HUES64 (cell line): ENCODE results near the gene FAM25A. TPM values are rescaled to one million over a fixed set of nuclear protein-coding genes. Genes with fewer than 3 reads are reported as not detected.
"Not testable (repeated sequence)": the region's sequence is repeated elsewhere in the genome, so short reads cannot be mapped to it uniquely, and the experiment has no call there.

Source experiments
- H3K27ac ChIP-seq: 2 replicates; pipeline ENCODE4 v1.7.0; 2013; ENCODE audit warnings: low read depth, low read length, inconsistent platforms
- H3K27me3 ChIP-seq: 2 replicates; pipeline ENCODE4 v1.6.1; 2013; ENCODE audit warnings: mild to moderate bottlenecking, low read length; ENCODE audit not compliant: insufficient read depth
- H3K36me3 ChIP-seq: 2 replicates; pipeline ENCODE4 v1.6.1; 2013; ENCODE audit warnings: mild to moderate bottlenecking, low read length; ENCODE audit not compliant: insufficient read depth
- H3K4me1 ChIP-seq: 2 replicates; pipeline ENCODE4 v1.6.1; 2013; ENCODE audit warnings: mild to moderate bottlenecking, low read length, moderate library complexity; ENCODE audit not compliant: insufficient read depth
- H3K4me3 ChIP-seq: 2 replicates; pipeline ENCODE4 v1.5.1; 2013; ENCODE audit warnings: mild to moderate bottlenecking, low read length, moderate library complexity
- H3K9ac ChIP-seq: 2 replicates; pipeline ENCODE4 v1.6.1; 2013; ENCODE audit warnings: mild to moderate bottlenecking, low read depth, low read length
- H3K9me3 ChIP-seq: 2 replicates; pipeline ENCODE4 v1.6.1; 2013; ENCODE audit warnings: low read depth, low read length; ENCODE audit not compliant: insufficient read depth
- WGBS: fragments of 150-250, 120-280 bp; methylation state at CpG from one replicate; pipeline ENCODE4 v1.1.7; 2013; ENCODE audit warnings: missing lambda C conversion rate; 5-methylcytosine and 5-hydroxymethylcytosine counted together
- polyA plus RNA-seq, 2 experiments: library from polyadenylated mRNA; stranded (reverse); fragments of 50-300 nt; gene quantifications; one replicate each; pipeline ENCODE4 v1.2.3, GENCODE V29; 2013

FAM25A gene
- not detected for polyA plus RNA-seq (2013, experiment 1 of 2)
- polyA plus RNA-seq (2013, experiment 2 of 2), result not detected

DNA sequence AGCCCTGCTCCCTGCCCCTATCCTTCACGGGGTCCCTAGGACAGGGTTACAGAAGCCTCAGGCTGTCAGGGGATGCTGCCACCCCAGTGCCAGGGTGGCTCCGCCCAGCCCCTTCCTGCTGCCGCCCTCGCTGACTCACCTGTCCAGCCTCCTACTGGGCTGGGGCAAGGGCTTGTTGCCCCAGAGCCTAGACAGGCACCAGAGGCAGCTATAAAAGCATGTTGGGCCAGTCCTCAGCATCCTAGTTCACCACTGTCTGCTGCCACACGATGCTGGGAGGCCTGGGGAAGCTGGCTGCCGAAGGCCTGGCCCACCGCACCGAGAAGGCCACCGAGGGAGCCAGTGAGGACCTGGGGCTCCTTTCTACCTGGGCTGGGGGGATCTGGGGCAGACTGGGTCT lies at the start of gene FAM25A:
FAM25A (plus strand) TSS at position 239 of the 400 bp plus-strand sequence; CDS start at position 270, 31 bp downstream.
- H3K9ac ChIP-seq, H3K4me1 ChIP-seq, H3K9me3 ChIP-seq, H3K27ac ChIP-seq, H3K4me3 ChIP-seq, H3K27me3 ChIP-seq, H3K36me3 ChIP-seq: not testable (repeated sequence)
- 92% methylated on average over 9 of the region's 9 CpGs for WGBS

DNA sequence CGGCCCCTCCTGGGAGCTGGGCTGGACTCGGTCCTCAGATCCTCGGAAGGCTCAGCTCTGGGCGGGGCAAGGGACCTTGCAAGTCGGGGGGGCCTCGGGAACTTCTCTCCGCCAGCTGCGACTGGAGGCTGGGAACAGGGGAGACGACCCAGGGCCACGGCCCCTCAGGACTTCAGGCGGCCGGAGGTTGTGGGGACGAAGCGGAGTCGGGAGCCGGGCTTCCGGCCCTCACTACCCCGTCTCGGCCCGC lies 49.2 kb upstream of the FAM25A start:
- H3K4me3 ChIP-seq, result peak overlapping the region; percentile 61
- peak overlapping the region; percentile 73 for H3K9ac ChIP-seq
- H3K4me1 ChIP-seq, result peaks cover 13% of the 10 kb centered on the region
- peaks cover 27% of the 10 kb centered on the region for H3K27me3 ChIP-seq
- no peaks in the 10 kb centered on the region for H3K36me3 ChIP-seq
- H3K9me3 ChIP-seq, result no peaks in the 10 kb centered on the region
- peak overlapping the region; percentile 45; the same call in 1 of the 2 replicates for H3K27ac ChIP-seq
- WGBS, result under 1% methylated on average over 20 of the region's 20 CpGs

DNA sequence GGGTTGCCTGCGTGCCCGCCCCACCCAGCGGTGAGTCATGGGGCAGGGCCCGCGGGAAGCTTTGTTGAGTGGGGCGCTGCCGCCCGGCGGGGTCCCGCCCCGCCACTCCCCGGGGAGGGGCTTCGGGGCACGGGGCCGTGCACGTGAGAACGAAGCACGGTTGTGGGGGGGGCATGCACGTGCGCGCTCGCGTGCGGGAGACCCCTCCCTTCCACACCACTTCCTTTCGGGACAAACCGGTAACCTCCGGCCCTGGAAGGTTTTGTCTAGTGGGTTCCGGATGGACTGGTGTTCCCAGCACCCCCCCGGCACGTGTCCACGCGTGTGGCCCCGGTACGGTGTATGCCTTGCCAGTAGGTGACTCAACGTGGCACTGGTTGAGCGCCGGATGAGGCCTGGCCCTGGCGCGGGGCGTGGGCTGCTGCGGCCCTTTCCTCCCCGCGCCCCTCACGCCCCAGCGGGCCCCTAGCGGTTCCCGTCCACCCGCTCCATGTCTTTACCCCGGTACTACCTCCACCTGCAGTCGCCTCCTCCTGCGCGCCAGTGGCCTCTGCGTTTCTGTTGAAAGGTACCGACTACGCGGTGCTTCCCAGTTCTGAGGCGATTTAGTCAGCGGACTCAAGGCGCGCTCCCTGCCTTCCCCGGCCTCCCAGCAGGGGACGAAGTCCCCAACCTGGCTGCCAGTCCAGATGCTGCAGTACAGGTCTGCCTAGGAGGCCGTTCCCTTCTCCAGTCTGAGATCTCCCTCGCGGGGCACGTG lies 48.7 kb upstream of the FAM25A start:
- H3K4me1 ChIP-seq, result peaks cover 10% of the 10 kb centered on the region
- WGBS, result 4% methylated on average over 56 of the region's 66 CpGs
- peak overlapping the region; percentile 61 for H3K4me3 ChIP-seq

GRCh38 chr10:86972613-86973380 lies 47.3 kb upstream of the FAM25A start:
- Histone ChIP-seq H3K4me3 (no peak overlapping the region), H3K9ac (no peak overlapping the region), H3K27ac (no peak overlapping the region), H3K27me3 (peaks cover 27% of the 10 kb centered on the region), H3K9me3 (no peaks in the 10 kb centered on the region), H3K36me3 (no peaks in the 10 kb centered on the region), H3K4me1 (peaks cover 6% of the 10 kb centered on the region)
- 84% methylated on average over 11 of the region's 11 CpGs for WGBS

More for the DNA sequence above, 48.7 kb upstream of the FAM25A start:
- H3K9me3 ChIP-seq, result no peaks in the 10 kb centered on the region
- H3K27me3 ChIP-seq, result peaks cover 27% of the 10 kb centered on the region
- H3K27ac ChIP-seq, result peak overlapping the region; percentile 45; the same call in 1 of the 2 replicates
- peak overlapping the region; percentile 73 for H3K9ac ChIP-seq
- H3K36me3 ChIP-seq, result no peaks in the 10 kb centered on the region

- Histone ChIP-seq H3K4me1 (peaks cover 6% of the 10 kb centered on the region), H3K36me3 (no peaks in the 10 kb centered on the region), H3K9me3 (no peaks in the 10 kb centered on the region), H3K27me3 (peaks cover 27% of the 10 kb centered on the region), H3K4me3 (no peak overlapping the region), H3K27ac (no peak overlapping the region), H3K9ac (no peak overlapping the region)
- WGBS, result 96% methylated on average over 7 of the region's 7 CpGs
These were observed 45.6 kb upstream of the FAM25A start for GRCh38 chr10:86974484-86974883.

- peaks cover 3% of the 10 kb centered on the region for H3K4me1 ChIP-seq
- H3K9me3 ChIP-seq, result no peaks in the 10 kb centered on the region
- no peak overlapping the region for H3K4me3 ChIP-seq
- no peaks in the 10 kb centered on the region for H3K36me3 ChIP-seq
- no peak overlapping the region for H3K9ac ChIP-seq
- peaks cover 20% of the 10 kb centered on the region for H3K27me3 ChIP-seq
- WGBS, result 99% methylated on average over 5 of the region's 5 CpGs
- no peak overlapping the region for H3K27ac ChIP-seq
These were observed 43.6 kb upstream of the FAM25A start for GRCh38 chr10:86976362-86977056.

DNA sequence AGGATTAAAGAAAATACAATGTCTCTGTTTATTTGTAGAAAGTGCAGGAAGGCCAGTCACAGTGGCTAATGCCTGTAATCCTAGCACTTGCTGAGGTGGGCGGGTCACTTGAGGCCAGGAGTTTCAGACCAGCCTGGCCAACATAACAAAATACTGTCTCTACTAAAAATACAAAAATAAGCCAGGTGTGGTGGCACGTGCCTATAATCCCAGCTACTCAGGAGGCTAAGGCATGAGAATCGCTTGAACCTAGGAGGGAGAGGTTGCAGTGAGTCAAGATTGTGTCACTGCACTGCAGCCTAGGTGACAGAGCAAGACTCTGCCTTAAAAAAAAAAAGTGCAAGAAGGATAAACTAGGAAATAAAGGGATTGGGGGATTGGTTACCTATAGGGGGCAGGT lies 41.6 kb upstream of the FAM25A start:
- H3K9ac ChIP-seq, H3K27me3 ChIP-seq, H3K9me3 ChIP-seq, H3K4me3 ChIP-seq, H3K36me3 ChIP-seq, H3K27ac ChIP-seq, H3K4me1 ChIP-seq: not testable (repeated sequence)
- 68% methylated on average over 3 of the region's 3 CpGs for WGBS

GRCh38 chr10:86979296-86979818 lies 40.7 kb upstream of the FAM25A start:
- Histone ChIP-seq H3K4me3 (no peak overlapping the region), H3K9me3 (no peaks in the 10 kb centered on the region), H3K27me3 (no peaks in the 10 kb centered on the region), H3K4me1 (no peaks in the 10 kb centered on the region), H3K36me3 (no peaks in the 10 kb centered on the region), H3K27ac (no peak overlapping the region), H3K9ac (no peak overlapping the region)
- WGBS, result 68% methylated on average over 4 of the region's 4 CpGs

- Histone ChIP-seq H3K27me3 (no peaks in the 10 kb centered on the region), H3K4me1 (no peaks in the 10 kb centered on the region), H3K36me3 (no peaks in the 10 kb centered on the region), H3K9ac (0 out of 2 replicates have a peak overlapping the region, but pooled peaks have one; percentile 19), H3K9me3 (no peaks in the 10 kb centered on the region), H3K4me3 (no peak overlapping the region), H3K27ac (no peak overlapping the region)
- WGBS, result 62% methylated on average over 3 of the region's 3 CpGs
These were observed 40.1 kb upstream of the FAM25A start for GRCh38 chr10:86979977-86980448.

- not testable (repeated sequence) for H3K27me3 ChIP-seq, H3K4me1 ChIP-seq, H3K27ac ChIP-seq, H3K36me3 ChIP-seq, H3K9ac ChIP-seq, H3K9me3 ChIP-seq, H3K4me3 ChIP-seq
- WGBS, result 86% methylated on average over 6 of the region's 6 CpGs
These were observed 39.1 kb upstream of the FAM25A start for GRCh38 chr10:86981020-86981419.

DNA sequence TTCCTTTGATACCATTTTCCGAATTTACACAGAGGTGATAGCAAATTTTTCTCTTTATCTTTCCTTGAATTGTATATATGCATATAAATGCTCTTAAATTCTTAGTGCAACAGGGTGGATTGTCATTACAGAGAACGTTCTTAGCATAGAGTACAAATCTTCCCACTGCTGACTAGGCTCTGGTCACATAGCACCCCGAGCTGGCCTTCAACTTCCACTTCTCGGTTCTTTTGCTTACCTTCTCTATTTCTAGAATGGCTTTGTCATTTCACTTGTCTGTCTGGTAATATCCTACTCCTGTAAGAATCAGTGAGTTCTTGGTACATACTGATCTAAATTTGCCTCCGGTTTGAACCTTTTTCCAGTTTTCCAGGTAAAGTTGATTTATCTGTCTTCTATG lies 38.4 kb upstream of the FAM25A start:
- no peak overlapping the region for H3K9ac ChIP-seq

More for the DNA sequence above, 38.4 kb upstream of the FAM25A start:
- H3K36me3 ChIP-seq, result no peaks in the 10 kb centered on the region
- 86% methylated on average over 4 of the region's 5 CpGs for WGBS
- H3K9me3 ChIP-seq, result no peaks in the 10 kb centered on the region
- no peaks in the 10 kb centered on the region for H3K27me3 ChIP-seq
- H3K4me1 ChIP-seq, result no peaks in the 10 kb centered on the region
- H3K4me3 ChIP-seq, result no peak overlapping the region
- no peak overlapping the region for H3K27ac ChIP-seq
